ENCODE data around the gene REEP1.

Gene REEP1, protein sequence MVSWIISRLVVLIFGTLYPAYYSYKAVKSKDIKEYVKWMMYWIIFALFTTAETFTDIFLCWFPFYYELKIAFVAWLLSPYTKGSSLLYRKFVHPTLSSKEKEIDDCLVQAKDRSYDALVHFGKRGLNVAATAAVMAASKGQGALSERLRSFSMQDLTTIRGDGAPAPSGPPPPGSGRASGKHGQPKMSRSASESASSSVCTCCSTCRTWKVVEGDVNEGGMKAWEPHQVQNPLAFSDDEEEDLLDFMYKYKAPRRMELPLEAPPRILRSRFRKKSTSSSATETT

DNA sequence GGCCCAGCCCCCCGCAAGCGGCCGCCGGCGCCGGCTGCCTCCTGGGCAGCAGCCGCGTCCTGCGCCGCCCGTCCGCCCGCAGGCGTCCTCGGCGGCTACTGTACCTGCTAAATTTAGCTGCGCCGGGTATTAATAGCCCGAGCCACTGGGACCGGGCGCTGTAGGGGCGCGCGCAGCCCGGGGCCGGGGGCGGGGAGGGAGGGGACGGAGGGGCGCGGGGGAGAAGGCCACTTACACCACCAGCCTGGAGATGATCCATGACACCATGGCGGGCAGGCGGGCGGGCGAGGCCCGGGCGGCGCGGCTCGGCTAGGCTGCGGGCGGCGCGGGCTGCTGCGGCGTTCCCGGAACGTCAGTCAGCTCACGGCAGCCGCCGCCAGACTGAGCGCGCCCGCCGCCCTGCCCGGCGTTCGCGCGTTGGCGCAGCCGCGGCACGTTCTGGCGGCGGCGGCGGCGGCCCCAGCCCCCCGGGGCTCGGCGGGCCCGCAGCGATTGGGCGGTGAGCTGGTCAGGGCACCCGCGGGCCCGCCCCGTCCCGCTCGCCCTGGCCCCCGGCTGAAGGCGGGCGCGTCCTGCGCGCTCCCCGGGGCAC lies at the start of gene REEP1:
Gene REEP1, minus strand, starts transcription at position 383 of the 592 bp plus-strand sequence. Its CDS starts 116 bp downstream, at position 267.
- no peak for DNase-seq

GRCh38 chr2:86383844-86384243 lies 46.4 kb upstream of the REEP1 start:
- peak; percentile 74 for DNase-seq

DNA sequence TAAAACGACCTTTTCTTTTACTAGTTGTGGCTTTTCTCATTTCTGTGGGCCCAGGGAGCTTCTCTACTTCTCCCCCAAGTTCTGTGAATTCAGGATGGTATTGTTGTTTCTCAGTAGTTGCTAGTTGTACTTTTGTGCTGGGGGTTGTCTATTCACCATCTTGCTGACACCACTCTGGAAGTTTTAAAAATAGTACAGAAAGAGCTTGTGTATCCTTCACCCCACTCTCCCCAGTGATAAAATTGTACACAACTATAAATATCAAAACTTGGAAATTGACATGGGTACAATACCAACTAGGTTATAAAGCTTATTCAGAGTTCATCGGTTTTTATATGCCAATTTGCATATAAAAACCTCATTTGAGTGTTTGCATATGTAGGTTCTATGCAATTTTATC lies 45.3 kb upstream of the REEP1 start:
- DNase-seq = no peak

- no peak for DNase-seq
These were observed 44.7 kb upstream of the REEP1 start for GRCh38 chr2:86382108-86382507.

GRCh38 chr2:86378469-86378868 lies 41.0 kb upstream of the REEP1 start:
- DNase-seq = no peak

- DNase-seq = no peak
These were observed 38.2 kb upstream of the REEP1 start for GRCh38 chr2:86375623-86376022.

DNA sequence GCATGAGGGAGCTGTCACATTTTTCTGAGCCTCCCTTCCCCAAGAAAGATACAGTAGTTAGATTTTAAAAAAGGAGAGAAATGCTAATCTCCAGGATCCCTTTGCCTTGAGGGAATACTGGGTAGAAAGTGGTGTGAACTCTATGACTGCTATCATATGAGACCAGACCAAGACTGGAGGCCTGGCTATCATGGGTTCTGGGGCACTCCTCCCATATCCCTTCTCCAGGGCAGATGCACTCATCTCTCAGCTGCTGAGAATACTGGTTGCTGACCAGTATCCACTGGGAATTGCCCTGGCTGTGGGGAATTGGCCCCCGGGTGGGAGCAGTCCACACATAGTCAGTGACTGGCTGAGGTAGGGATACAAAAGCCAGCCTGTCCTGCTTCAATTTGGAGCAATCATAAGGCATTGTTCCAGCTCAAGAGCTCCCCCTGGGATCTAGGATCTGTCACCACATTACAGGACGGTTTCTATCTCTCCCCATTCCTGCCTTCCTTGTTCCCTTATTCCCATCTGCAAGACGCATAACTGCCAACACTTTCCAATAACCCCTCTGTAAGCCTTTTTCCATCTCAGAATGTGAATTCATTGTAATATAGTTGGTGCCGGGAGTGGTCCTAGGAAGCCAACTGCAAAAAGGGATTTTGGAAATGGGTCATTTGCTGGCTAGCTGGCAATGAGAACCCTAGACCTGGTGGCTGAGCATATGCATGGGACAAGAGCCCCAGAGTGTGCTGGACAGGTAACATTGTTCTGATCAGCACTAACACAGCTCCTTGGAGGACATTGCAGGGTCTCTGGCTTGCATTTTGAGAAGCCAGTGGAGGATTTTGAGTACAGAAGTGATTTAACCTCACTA lies 35.4 kb upstream of the REEP1 start:
- peak; percentile 32 for DNase-seq

DNA sequence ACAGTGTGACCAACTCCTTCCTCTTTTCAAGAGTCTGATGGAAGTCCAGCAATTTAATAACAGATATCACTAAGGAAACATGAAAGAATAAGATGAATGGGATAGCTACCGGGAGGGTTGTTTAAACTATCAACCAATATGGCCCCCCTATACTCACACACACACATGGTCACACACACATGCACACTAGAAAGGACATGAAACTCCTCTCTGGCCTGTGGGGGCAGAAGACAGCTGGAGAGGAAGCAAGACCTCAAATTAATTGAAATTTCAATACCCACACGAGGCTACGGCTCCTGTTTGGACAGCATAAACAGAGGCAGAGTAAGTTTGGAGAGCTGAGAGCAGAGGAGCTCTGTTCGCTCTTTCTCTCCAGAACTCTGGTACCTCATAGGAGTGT lies 34.7 kb upstream of the REEP1 start:
- DNase-seq = no peak

GRCh38 chr2:86371527-86371926 lies 34.1 kb upstream of the REEP1 start:
- no peak for DNase-seq

- DNase-seq = no peak
These were observed 33.2 kb upstream of the REEP1 start for GRCh38 chr2:86370579-86370978.

- DNase-seq = peak; percentile 3
These were observed 30.9 kb upstream of the REEP1 start for GRCh38 chr2:86368161-86368824.

DNA sequence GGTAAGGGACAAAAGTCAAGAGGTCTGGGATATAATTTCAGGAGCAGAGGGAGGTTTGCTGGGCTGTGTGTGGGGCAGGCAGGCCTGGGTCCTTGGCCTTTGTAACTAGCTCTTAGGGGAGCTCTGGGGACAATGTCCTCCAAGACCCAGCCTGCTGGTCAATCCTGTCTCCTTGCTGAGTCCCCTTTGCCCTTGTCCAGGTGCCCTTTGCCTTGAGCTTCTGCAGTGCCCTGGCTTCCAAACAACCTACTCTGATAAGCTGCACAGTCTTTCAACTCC lies 30.0 kb upstream of the REEP1 start:
- DNase-seq = no peak

DNA sequence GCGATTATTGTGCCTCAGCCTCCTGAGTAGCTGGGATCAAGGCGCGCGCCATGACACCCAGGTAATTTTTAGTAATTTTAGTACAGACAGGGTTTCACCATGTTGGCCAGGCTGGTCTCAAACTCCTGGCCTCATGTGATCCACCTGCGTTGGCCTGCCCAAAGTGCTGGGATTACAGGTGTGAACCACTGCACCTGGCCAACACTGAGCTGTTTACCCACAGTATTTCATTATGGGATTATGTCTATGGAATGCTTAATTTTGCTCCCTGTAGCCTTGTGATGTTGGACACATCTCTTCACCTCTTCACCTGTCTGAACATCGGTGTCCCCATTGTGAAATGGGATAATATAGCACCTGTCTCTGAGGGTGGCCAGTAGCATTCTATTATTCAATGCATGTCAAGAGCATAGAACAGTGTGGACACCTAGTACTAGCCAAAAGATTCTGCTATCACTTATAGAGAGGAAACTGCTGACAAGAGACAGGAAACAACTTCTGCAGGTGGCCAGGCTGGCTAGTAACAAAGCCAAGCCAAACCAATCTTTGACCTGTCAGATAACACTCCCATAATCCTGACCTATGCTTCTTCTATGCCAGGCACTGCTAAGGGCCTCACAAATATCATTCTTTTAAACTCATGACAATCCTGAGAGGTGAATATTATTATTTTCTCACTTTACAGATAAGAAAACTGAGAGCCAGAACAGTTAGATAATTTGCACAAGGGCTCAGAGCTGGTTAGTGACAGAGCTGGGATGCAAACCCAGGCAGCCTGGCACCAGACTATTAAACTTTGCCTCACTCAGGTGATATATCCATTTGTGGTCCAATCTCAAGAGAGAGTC lies 29.4 kb upstream of the REEP1 start:
- DNase-seq = no peak

DNA sequence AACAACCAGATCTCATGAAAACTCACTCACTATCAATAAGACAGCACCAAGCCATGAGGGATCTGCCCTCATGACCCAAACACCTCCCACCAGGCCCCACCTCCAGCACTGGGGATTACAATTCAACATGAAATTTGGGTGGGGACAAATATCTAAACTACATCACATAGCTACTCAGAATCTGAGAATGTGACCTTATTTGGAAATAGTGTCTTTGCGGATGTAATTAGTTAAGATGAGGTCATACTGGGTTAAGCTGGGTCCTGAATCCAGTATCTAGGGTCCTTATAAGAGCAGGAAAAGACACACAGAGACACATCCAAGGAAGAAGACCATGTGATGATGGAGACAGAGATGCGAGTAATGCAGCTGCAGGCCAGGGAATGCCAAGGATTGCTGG lies 27.5 kb upstream of the REEP1 start:
- no peak for DNase-seq

DNA sequence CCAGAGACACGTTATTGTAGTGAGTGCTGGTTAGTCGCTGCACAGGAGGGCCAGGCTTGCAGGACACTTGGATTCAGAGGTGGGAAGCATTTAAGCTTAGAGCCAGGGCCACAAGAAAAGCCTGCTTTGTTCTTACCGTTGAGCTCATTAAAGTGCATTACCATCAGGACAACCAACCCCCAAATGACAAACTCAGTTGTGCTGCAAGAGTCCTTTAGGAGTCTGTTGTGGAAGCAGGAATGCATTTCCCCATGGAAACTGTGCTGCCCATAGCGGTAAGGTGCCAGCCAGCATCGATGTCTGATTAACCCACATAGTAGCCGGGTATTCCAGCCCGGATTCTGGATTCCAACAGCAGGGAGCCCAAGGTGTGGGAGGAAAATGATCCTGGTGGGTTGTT lies 23.4 kb upstream of the REEP1 start:
- DNase-seq = no peak

DNA sequence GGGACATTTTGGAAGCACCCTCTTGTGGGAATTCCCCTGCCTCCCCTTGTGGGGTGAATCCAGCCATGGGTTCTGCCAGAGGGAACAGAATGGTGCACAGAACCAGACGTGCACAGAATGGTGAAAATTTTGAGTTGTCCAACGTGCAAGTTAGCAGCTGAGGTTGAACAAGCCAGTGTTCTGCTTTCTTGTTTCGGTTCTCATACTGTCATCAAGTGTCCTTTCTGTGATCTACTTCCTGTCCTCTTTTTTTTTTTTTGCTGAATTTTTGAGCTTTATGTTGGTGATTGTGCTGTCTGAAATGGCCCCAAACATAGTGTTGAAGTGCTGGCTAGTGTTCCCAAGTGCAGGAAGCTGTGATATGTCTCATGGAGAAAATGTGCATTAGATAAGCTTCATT lies 21.5 kb upstream of the REEP1 start:
- no peak for DNase-seq

DNA sequence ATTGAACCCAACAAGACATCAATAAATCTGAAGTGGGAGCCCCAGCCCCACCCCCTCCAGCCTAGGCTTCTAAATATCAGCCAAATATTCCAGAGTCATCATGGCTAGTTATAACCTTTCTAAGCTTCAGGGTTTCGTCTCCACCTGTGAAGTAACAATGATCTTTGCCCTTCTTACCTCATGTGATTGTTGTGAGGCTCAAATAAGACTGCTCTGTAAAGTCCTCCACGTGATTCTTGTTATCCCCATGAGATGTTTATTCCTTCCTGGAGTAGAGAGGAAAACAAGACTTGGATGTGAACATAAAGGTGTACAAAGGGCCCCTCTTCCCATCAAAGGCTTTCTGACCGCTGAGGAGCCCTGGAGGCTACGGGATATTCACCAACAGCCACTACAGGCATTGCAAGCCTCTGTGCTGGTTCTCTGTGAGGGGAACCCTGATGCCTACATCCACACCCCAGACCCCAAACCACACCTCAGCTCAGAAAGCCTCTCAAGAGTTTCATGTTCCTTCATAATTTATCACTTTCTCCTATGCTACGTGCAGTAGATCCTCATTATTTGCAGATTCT lies 20.1 kb upstream of the REEP1 start:
- no peak for DNase-seq

DNA sequence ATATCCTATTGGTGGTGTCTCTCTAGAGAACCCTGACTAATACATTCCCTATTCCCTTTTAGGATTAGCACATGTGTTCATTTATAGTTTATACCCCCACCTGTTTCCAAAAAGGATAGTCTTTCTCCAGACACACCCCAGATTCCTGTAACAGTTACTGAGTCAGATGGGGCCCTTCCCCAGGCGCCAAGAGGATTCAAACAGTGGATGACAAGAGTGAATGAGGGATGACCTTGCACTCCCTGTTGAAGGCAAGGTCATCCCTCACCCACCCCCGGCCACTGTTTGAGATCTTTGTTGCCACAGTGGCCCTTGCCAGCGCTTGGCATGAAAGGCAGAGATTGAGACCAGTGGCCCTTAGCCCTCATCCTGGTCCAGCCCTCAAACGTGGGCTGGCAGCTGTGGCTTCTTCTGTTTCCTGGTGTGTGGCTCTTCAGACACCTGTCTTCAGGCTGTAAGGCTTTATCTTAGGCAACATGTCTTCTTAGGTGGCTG lies 15.3 kb upstream of the REEP1 start:
- DNase-seq = no peak

- DNase-seq = no peak
These were observed 14.8 kb upstream of the REEP1 start for GRCh38 chr2:86352137-86352726.

DNA sequence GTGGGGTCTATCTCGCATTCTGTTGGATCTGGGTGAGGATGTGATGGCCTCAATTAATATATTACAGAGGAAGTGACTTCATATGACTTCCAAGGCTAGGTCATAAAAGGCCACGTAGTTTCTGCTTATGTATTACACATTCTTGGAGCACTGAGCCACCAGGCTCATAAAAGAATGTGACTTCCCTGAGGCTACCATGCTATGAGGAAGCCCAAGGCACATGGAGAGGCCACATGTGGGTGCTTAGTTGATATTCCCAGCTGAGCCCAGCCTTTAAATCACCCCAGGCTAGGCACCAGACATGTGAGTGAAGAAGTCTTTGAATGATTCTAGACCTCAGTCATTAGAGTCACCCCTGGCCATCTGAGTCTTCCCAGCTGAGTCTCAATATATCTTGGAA lies 13.3 kb upstream of the REEP1 start:
- DNase-seq = no peak

DNA sequence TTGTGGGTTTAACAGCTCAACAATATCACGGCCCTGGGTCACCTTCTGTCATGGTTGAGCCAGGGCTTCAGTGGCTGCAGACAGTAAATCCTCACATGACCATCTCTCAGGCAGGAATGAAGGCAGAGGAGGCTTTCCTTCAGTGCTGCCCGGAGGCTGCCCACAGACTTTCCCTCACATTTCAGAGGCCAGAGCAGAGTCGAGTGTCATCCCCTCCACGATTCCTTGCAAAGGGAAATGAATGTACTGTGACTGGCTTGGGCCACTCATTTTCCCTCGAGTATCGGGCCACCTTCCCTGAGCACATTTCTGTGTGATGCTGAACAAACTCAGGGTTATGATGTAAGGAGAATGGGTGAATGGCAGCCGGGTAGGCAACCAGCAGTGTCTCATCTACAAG lies 10.0 kb upstream of the REEP1 start:
- no peak for DNase-seq

Measured in kidney glomerular epithelial cell (primary cell).